Measurements from ENCODE around the gene FOXQ1.

FOXQ1 gene

GRCh38 chr6:1349655-1350054 lies 37.8 kb downstream of the FOXQ1 start:
- TF ChIP-seq POLR2AphosphoS5 (IDR thresholded peaks at IDR 0.05; ENCODE audit: low read depth, low read length) (no peak), FOXP2 (optimal IDR thresholded peaks at IDR 0.05; ENCODE audit: borderline replicate concordance, extremely low read depth, extremely low read length, insufficient read depth) (no peak), SIN3A (IDR thresholded peaks at IDR 0.05; ENCODE audit: borderline replicate concordance, insufficient read depth, low read length) (no peak)
- TF ChIP-seq, protein P1, sequence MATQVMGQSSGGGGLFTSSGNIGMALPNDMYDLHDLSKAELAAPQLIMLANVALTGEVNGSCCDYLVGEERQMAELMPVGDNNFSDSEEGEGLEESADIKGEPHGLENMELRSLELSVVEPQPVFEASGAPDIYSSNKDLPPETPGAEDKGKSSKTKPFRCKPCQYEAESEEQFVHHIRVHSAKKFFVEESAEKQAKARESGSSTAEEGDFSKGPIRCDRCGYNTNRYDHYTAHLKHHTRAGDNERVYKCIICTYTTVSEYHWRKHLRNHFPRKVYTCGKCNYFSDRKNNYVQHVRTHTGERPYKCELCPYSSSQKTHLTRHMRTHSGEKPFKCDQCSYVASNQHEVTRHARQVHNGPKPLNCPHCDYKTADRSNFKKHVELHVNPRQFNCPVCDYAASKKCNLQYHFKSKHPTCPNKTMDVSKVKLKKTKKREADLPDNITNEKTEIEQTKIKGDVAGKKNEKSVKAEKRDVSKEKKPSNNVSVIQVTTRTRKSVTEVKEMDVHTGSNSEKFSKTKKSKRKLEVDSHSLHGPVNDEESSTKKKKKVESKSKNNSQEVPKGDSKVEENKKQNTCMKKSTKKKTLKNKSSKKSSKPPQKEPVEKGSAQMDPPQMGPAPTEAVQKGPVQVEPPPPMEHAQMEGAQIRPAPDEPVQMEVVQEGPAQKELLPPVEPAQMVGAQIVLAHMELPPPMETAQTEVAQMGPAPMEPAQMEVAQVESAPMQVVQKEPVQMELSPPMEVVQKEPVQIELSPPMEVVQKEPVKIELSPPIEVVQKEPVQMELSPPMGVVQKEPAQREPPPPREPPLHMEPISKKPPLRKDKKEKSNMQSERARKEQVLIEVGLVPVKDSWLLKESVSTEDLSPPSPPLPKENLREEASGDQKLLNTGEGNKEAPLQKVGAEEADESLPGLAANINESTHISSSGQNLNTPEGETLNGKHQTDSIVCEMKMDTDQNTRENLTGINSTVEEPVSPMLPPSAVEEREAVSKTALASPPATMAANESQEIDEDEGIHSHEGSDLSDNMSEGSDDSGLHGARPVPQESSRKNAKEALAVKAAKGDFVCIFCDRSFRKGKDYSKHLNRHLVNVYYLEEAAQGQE (IDR thresholded peaks at IDR 0.05; ENCODE audit: insufficient read depth in 1 of 2, low read depth in 2 of 2, low read length in 2 of 2) = no peak

GRCh38 chr6:1351381-1352008 lies 39.6 kb downstream of the FOXQ1 start:
- TF ChIP-seq, protein P1 (IDR thresholded peaks at IDR 0.05; ENCODE audit: insufficient read depth in 1 of 2, low read depth in 2 of 2, low read length in 2 of 2) = no peak
- TF ChIP-seq SIN3A (IDR thresholded peaks at IDR 0.05; ENCODE audit: borderline replicate concordance, insufficient read depth, low read length) (no peak), POLR2AphosphoS5 (IDR thresholded peaks at IDR 0.05; ENCODE audit: low read depth, low read length) (no peak), FOXP2 (optimal IDR thresholded peaks at IDR 0.05; ENCODE audit: borderline replicate concordance, extremely low read depth, extremely low read length, insufficient read depth) (no peak), TAF1 (IDR thresholded peaks at IDR 0.05; ENCODE audit: borderline replicate concordance, insufficient read depth, low read length) (no peak)

DNA sequence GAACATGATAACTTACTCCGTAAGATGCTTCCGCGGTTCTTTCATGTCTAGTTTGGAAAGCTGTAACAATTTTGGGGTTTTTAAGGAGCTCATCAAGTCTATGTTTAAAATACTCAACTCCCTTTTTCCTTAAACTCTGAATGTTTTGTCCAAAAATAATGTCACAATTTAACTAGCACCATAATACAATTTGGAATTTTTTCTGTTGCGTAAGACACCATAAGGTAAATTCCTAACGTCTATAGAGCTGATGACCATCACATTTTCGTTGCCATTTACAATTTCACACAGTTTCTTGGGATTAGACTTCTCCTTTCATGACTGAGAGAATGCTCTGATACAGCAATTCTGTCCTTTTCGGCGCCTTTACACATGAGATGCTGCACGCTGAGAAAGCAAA lies 50.7 kb downstream of the FOXQ1 start:
- TF ChIP-seq, protein P1 (IDR thresholded peaks at IDR 0.05; ENCODE audit: insufficient read depth in 1 of 2, low read depth in 2 of 2, low read length in 2 of 2) = no peak
- TF ChIP-seq FOXP2 (optimal IDR thresholded peaks at IDR 0.05; ENCODE audit: borderline replicate concordance, extremely low read depth, extremely low read length, insufficient read depth) (no peak), POLR2AphosphoS5 (IDR thresholded peaks at IDR 0.05; ENCODE audit: low read depth, low read length) (no peak), SIN3A (IDR thresholded peaks at IDR 0.05; ENCODE audit: borderline replicate concordance, insufficient read depth, low read length) (no peak), TAF1 (IDR thresholded peaks at IDR 0.05; ENCODE audit: borderline replicate concordance, insufficient read depth, low read length) (no peak)

GRCh38 chr6:1363298-1363697 lies 51.4 kb downstream of the FOXQ1 start:
- TF ChIP-seq SIN3A (IDR thresholded peaks at IDR 0.05; ENCODE audit: borderline replicate concordance, insufficient read depth, low read length) = no peak
- TF ChIP-seq FOXP2 (optimal IDR thresholded peaks at IDR 0.05; ENCODE audit: borderline replicate concordance, extremely low read depth, extremely low read length, insufficient read depth) = no peak
- TF ChIP-seq, protein P1 (IDR thresholded peaks at IDR 0.05; ENCODE audit: insufficient read depth in 1 of 2, low read depth in 2 of 2, low read length in 2 of 2) = no peak
- no peak for TF ChIP-seq POLR2AphosphoS5 (IDR thresholded peaks at IDR 0.05; ENCODE audit: low read depth, low read length)
- TF ChIP-seq TAF1 (IDR thresholded peaks at IDR 0.05; ENCODE audit: borderline replicate concordance, insufficient read depth, low read length) = no peak
